Glomerular endothelial cell (primary cell): Measurements from ENCODE around the gene PDE6A. TPM values are rescaled to one million over a fixed set of nuclear protein-coding genes. Genes with fewer than 3 reads are reported as not detected.
A peak's percentile ranks its signal among the peaks of the same experiment; 100 is the strongest.
"Not testable (repeated sequence)": the region's sequence is repeated elsewhere in the genome, so short reads cannot be mapped to it uniquely, and the experiment has no call there.

Experiments used
- DNase-seq: peaks from one replicate; pipeline ENCODE4 v3.0.0-alpha.2; 2011; ENCODE audit warnings: low read depth, low spot score; ENCODE audit errors: extremely low read depth
- total RNA-seq: library from RNA; depleted of rRNA; stranded (reverse); fragments of >200 nt; gene quantifications from 2 replicates; pipeline ENCODE4 v1.2.3, GENCODE V29; 2015

Gene PDE6A
- total RNA-seq, 1 donor from 2014 or later, result not detected

DNA sequence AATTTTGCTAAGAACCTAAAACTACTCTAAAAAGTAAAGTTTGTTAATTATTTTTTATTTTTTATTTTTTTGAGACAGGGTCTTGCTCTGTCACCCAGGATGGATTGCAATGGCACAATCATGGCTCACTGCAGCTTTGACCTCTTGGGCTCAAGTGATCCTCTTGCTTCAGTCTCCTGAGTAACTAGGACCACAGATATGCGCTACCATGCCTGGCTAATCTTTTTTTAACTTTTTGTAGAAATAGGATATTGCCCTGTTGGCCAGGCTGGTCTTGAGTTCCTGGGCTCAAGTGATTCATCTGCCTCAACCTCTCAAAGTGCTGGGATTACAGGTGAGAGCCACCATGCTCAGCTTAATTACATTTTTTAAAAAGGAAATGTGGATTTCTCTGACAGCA lies 45.8 kb downstream of the PDE6A start:
- DNase-seq, result no peak

- no peak for DNase-seq
These were observed 48.9 kb downstream of the PDE6A start for GRCh38 chr5:149895416-149896345.

GRCh38 chr5:149894237-149894636 lies 50.4 kb downstream of the PDE6A start:
- DNase-seq, result no peak

GRCh38 chr5:149893403-149893931 lies 51.1 kb downstream of the PDE6A start:
- DNase-seq, result no peak

DNA sequence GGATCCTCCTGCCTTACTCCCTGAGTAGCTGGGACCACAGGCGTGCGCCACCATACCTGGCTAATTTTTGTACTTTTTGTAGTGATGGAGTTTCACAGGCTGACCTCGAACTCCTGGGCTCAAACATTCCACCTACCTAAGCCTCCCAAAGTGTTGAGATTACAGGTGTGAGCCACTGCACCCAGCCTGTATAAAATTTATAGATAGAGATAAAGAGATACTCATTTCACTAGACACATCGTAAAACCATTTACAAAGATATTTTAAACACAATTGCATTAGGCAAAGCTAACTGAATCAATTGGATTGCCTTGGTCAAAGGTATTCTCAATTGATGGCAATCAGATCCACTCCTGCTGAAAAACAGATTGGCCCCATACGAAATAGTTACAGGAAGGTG lies 52.0 kb downstream of the PDE6A start:
- DNase-seq, result no peak

- DNase-seq, result no peak
These were observed 56.3 kb downstream of the PDE6A start for GRCh38 chr5:149888280-149888679.

DNA sequence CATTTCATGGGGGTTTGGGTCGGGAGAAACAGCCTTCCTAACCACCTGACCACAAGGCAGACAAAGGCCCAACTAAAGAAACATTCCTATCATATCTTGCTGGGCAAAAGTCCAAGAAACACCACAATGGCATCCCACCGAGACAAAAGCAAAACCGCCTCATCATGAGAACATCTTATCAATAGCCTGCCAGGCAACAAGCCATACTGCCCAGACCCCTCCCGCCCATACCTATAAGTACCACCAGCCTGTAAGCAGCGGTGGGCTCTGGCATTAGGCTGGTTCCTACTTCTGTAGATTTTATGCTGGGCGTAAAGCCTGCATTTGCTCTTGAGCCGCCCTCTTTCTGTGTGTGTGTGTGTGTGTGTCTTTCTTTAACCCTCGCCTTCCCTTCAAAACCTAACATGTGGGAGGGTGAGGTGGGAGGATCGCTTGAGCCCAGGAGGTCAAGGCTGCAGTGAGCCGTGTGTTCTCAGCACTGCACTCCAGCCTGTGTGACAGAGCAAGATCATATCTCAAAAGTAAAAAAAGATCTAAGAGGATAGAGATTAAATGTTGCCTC lies 56.9 kb downstream of the PDE6A start:
- DNase-seq, result peak; percentile 54

GRCh38 chr5:149886692-149887470 lies 57.7 kb downstream of the PDE6A start:
- no peak for DNase-seq

GRCh38 chr5:149886060-149886459 lies 58.5 kb downstream of the PDE6A start:
- DNase-seq, result no peak

GRCh38 chr5:149885513-149885912 lies 59.1 kb downstream of the PDE6A start:
- no peak for DNase-seq

DNA sequence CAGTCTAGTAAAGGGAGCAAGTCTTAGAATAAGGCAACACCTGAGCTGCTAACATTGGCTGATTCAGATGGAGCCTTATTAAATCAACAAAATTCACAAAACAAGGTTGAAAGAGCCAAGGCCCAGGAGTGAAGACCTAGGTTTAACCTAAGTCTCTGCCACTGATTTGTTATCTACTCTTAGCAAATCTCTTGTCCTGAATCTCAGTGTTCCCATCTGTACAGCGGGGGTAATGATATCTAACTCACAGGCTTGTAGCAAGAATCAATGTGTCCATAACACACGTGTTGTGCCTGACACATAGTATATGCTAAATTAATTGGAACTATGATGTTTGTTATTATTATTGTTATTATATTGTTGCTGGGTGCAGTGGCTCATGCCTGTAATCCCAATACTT lies 61.0 kb downstream of the PDE6A start:
- DNase-seq, result no peak

DNA sequence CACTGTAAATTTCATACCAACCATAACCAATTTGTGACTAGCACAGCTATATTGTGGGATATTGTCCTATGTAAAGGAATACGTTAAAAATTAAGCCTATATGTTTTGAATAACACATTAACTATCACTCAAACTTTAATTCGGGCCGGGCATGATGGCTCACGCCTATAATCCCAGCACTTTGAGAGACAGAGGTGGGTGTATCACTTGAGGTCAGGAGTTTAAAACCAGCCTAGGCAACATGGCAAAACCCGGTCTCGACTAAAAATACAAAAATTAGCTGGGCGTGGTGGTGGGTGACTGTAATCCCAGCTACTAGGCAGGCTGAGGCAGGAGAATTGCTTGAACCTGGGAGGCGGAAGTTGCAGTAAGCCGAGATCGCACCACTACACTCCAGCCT lies 62.0 kb downstream of the PDE6A start:
- DNase-seq, result not testable (repeated sequence)

GRCh38 chr5:149881874-149882273 lies 62.7 kb downstream of the PDE6A start:
- no peak for DNase-seq

GRCh38 chr5:149881069-149881622 lies 63.4 kb downstream of the PDE6A start:
- DNase-seq, result no peak

GRCh38 chr5:149879593-149879992 lies 65.0 kb downstream of the PDE6A start:
- DNase-seq, result not testable (repeated sequence)

GRCh38 chr5:149878371-149878770 lies 66.2 kb downstream of the PDE6A start:
- DNase-seq, result peak; percentile 75

DNA sequence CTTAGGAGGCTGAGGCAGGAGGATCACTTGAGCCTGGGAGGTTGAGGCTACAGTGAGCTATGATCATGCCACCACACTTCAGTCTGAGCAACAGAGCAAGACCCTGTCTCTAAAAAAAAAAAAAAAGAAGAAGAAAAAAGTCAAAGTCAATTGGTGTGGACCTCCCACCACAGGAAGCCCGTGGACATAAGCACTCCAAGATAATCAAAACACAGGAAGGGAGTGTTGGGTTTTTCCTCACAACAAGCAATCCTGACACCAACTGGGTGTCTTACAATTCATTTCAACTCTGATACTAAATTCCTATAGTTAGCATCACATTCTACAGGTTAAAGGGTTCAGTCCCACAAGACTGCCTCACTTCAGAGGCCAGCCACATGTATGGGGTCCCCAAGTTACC lies 70.7 kb downstream of the PDE6A start:
- no peak for DNase-seq

DNA sequence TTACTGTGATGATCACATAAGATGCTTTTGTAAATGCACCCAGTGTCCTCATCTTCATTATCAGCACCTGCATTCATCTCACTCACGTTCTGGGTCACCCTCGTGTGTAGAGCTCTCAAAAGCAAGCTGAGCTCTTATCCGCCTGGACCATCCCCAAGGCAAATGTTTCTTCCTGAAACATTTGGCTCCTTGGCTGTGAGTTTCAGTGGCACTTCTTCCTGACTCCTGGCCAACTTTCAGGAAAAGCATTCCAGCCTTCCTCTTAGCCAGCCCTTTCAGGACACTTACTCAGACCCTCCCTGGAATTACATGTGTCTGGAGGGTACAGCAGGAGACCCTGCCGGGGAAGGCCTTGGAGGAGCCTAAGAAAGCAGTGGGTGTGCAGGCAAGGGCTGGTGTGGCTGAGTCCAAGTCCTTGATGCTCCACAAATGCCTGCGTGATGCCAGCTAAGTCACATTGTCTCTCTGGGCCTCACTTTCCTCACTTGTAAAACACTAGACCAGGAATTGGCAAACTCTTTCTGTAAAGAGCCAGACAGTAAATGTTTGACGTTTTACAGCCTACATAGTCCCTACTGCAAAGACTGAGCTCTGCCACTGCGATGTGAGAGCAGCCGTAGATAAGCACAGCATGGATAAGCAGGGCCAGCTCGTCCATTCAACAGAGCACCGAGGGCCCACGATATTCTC lies 72.1 kb downstream of the PDE6A start:
- DNase-seq, result no peak

- no peak for DNase-seq
These were observed 73.1 kb downstream of the PDE6A start for GRCh38 chr5:149871471-149871870.

- DNase-seq, result no peak
These were observed 73.9 kb downstream of the PDE6A start for GRCh38 chr5:149870697-149871096.
